GM13977 (cell line): ENCODE measurements around the gene WNT2.

Experiments used
- DNase-seq: peaks from one replicate; pipeline ENCODE4 v3.0.0; 2012; ENCODE audit warnings: low spot score
- CTCF ChIP-seq: IDR thresholded peaks from 2 replicates; pipeline ENCODE4 v1.5.1; 2012; ENCODE audit warnings: mild to moderate bottlenecking, control low read depth; ENCODE audit not compliant: insufficient read depth; ENCODE audit errors: extremely low read depth, missing control alignments
- in situ Hi-C: fragments of 300-500 bp; cut with MboI; formaldehyde crosslinking; loops from one replicate; pipeline ENCODE4 v1.12.0; 2022; ENCODE audit warnings: low sequenced_read_pairs, low pct_unique_long_range_greater_than_20kb, mixed read lengths, inconsistent platforms; ENCODE audit not compliant: unreplicated experiment

The WNT2 gene

GRCh38 chr7:117262546-117262945 lies 60.3 kb downstream of the WNT2 start:
- in situ Hi-C loops = no loop called here
- DNase-seq = no peak
- no peak for TF ChIP-seq CTCF

- in situ Hi-C loops = no loop called here
- no peak for DNase-seq
- TF ChIP-seq CTCF = no peak
Measured at GRCh38 chr7:117259615-117260014, 63.2 kb downstream of the WNT2 start.

- in situ Hi-C loops = no loop called here
- TF ChIP-seq CTCF = no peak
- peak; percentile 33 for DNase-seq
Measured at GRCh38 chr7:117251687-117252086, 71.2 kb downstream of the WNT2 start.

- no peak for TF ChIP-seq CTCF
- no peak for DNase-seq
- in situ Hi-C loops = no loop called here
Measured at GRCh38 chr7:117250801-117251200, 72.1 kb downstream of the WNT2 start.

- in situ Hi-C loops = no loop called here
- DNase-seq = no peak
- TF ChIP-seq CTCF = no peak
Measured at GRCh38 chr7:117250245-117250644, 72.6 kb downstream of the WNT2 start.

GRCh38 chr7:117249696-117250095 lies 73.2 kb downstream of the WNT2 start:
- no peak for DNase-seq
- in situ Hi-C loops = no loop called here
- no peak for TF ChIP-seq CTCF

- no peak for DNase-seq
- in situ Hi-C loops = no loop called here
- TF ChIP-seq CTCF = no peak
Measured at GRCh38 chr7:117248829-117249228, 74.0 kb downstream of the WNT2 start.
